DND-41 (cell line): ENCODE measurements around the gene ZSCAN26.
"Not testable (repeated sequence)": the region's sequence is repeated elsewhere in the genome, so short reads cannot be mapped to it uniquely, and the experiment has no call there.

Experiments
- ATAC-seq: fragments of 200-7000 bp; cut with Tn5 transposase; 3 replicates; pipeline ENCODE4 v1.9.1; 2021; ENCODE audit warnings: low read depth; ENCODE audit not compliant: insufficient read depth
- DNase-seq: peaks from one replicate; pipeline ENCODE4 v3.0.0-alpha.2; 2020
- H2AFZ ChIP-seq: 2 replicates; pipeline ENCODE4 v1.6.0; 2012; ENCODE audit warnings: low read depth, low read length
- H3K27ac ChIP-seq: 2 replicates; pipeline ENCODE4 v1.5.1; 2012; ENCODE audit warnings: low read length, inconsistent platforms
- H3K27me3 ChIP-seq: fragments of 200-600 bp; sonication (generic); 2 replicates; pipeline ENCODE4 v1.6.0; 2012; ENCODE audit warnings: low read length, mild to moderate bottlenecking, inconsistent platforms; ENCODE audit not compliant: insufficient read depth, poor library complexity
- H3K36me3 ChIP-seq: 2 replicates; pipeline ENCODE4 v1.5.1; 2012; ENCODE audit warnings: low read length, inconsistent platforms; ENCODE audit not compliant: insufficient read depth
- H3K4me1 ChIP-seq: 2 replicates; pipeline ENCODE4 v1.5.1; 2012; ENCODE audit warnings: mild to moderate bottlenecking, low read length; ENCODE audit not compliant: insufficient read depth
- H3K4me2 ChIP-seq: 2 replicates; pipeline ENCODE4 v1.6.0; 2012; ENCODE audit warnings: mild to moderate bottlenecking, moderate library complexity, low read length, inconsistent platforms; ENCODE audit not compliant: insufficient read depth
- H3K4me3 ChIP-seq, 2 experiments: fragments of 200-600 bp in 1 of 2; shearing (Covaris generic) in 1 of 2; 2 replicates each; pipeline ENCODE4 v1.5.1; 2012 to 2016; ENCODE audit warnings: inconsistent platforms in 2 of 2, low read length in 2 of 2, mild to moderate bottlenecking in 2 of 2, low read depth in 1 of 2, moderate library complexity in 1 of 2
- H3K79me2 ChIP-seq: 2 replicates; pipeline ENCODE4 v1.6.0; 2012; ENCODE audit warnings: low read length, inconsistent platforms; ENCODE audit not compliant: insufficient read depth
- H3K9ac ChIP-seq: 2 replicates; pipeline ENCODE4 v1.6.0; 2012; ENCODE audit warnings: low read depth, mild to moderate bottlenecking, inconsistent platforms, low read length, moderate library complexity
- H3K9me3 ChIP-seq: 2 replicates; pipeline ENCODE4 v1.5.1; 2012; ENCODE audit warnings: low read length, moderate library complexity, mild to moderate bottlenecking, inconsistent platforms; ENCODE audit not compliant: insufficient read depth, severe bottlenecking
- H4K20me1 ChIP-seq: 2 replicates; pipeline ENCODE4 v1.6.0; 2012; ENCODE audit warnings: low read length; ENCODE audit not compliant: insufficient read depth
- EZH2 ChIP-seq: IDR thresholded peaks from 3 replicates; pipeline ENCODE4 v1.6.1; 2012; ENCODE audit warnings: borderline replicate concordance, low read depth, mild to moderate bottlenecking, moderate library complexity, low read length, inconsistent platforms; ENCODE audit not compliant: severe bottlenecking
- TF ChIP-seq, protein P1 (sequence below): IDR thresholded peaks from 2 replicates; pipeline ENCODE4 v1.5.1; 2012; ENCODE audit warnings: borderline replicate concordance, low read length, moderate library complexity, mild to moderate bottlenecking; ENCODE audit not compliant: poor library complexity, severe bottlenecking; ENCODE audit errors: extremely low read depth

Gene ZSCAN26

DNA sequence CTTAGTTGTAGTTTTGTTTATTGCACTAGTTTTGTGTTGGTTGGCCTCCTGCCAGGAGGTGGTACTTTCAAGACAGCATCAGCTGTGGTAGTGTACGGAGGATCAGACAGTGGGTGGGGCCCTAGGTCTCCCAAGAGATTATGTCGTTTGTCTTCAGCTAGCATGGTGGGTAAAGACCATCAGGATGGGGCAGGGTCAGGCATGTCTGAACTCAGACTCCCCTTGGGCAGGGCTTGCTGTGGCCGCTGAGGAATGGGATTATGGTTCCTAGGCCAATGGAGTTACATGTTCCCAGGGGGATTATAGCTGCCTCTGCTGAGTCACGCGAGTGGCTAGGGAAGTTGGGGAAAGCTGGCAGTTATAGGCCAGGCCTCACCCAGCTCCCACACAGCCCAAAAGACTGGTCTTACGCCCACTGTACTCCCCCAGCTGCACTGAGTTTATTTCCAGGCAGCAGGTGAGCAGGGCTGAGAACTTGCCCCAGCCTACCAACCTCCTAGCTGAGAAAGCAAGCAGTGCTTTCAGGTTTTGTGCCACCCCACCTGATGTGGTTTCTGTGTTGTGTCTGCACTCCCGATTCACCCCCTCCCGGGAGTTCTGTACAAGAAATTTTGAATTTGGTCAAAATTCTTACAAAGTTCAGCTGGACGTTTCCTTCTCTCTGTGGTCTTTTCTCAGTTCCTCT is 44.3 kb downstream of the ZSCAN26 start:
- no peaks in the 10 kb centered on the region for H3K27me3 ChIP-seq
- no peak for TF ChIP-seq EZH2
- TF ChIP-seq, protein P1, sequence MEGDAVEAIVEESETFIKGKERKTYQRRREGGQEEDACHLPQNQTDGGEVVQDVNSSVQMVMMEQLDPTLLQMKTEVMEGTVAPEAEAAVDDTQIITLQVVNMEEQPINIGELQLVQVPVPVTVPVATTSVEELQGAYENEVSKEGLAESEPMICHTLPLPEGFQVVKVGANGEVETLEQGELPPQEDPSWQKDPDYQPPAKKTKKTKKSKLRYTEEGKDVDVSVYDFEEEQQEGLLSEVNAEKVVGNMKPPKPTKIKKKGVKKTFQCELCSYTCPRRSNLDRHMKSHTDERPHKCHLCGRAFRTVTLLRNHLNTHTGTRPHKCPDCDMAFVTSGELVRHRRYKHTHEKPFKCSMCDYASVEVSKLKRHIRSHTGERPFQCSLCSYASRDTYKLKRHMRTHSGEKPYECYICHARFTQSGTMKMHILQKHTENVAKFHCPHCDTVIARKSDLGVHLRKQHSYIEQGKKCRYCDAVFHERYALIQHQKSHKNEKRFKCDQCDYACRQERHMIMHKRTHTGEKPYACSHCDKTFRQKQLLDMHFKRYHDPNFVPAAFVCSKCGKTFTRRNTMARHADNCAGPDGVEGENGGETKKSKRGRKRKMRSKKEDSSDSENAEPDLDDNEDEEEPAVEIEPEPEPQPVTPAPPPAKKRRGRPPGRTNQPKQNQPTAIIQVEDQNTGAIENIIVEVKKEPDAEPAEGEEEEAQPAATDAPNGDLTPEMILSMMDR, result no peak
- H3K4me2 ChIP-seq, result no peak overlapping the region
- H3K9ac ChIP-seq, result no peak overlapping the region
- no peak overlapping the region for H3K4me3 ChIP-seq
- H2AFZ ChIP-seq, result no peak overlapping the region
- H3K9me3 ChIP-seq, result no peaks in the 10 kb centered on the region
- no peaks in the 10 kb centered on the region for H3K79me2 ChIP-seq
- no peak for ATAC-seq
- H4K20me1 ChIP-seq, result no peaks in the 10 kb centered on the region
- peak; percentile 12 for DNase-seq
- no peak overlapping the region for H3K27ac ChIP-seq
- H3K4me1 ChIP-seq, result no peaks in the 10 kb centered on the region
- H3K36me3 ChIP-seq, result no peaks in the 10 kb centered on the region

GRCh38 chr6:28312939-28313338 is 46.0 kb downstream of the ZSCAN26 start:
- no peak overlapping the region for H2AFZ ChIP-seq
- no peak overlapping the region for H3K4me2 ChIP-seq
- DNase-seq (no peak), ATAC-seq (no peak)
- no peaks in the 10 kb centered on the region for H3K79me2 ChIP-seq
- TF ChIP-seq, protein P1, result no peak
- no peak for TF ChIP-seq EZH2
- H3K27me3 ChIP-seq, result no peaks in the 10 kb centered on the region
- H3K36me3 ChIP-seq, result no peaks in the 10 kb centered on the region
- H4K20me1 ChIP-seq, result no peaks in the 10 kb centered on the region
- no peak overlapping the region for H3K4me3 ChIP-seq
- H3K4me1 ChIP-seq, result no peaks in the 10 kb centered on the region
- no peak overlapping the region for H3K9ac ChIP-seq
- H3K9me3 ChIP-seq, result no peaks in the 10 kb centered on the region
- no peak overlapping the region for H3K27ac ChIP-seq

- Histone ChIP-seq H3K4me2 (no peak overlapping the region), H3K27ac (no peak overlapping the region), H4K20me1 (no peaks in the 10 kb centered on the region), H3K36me3 (no peaks in the 10 kb centered on the region), H3K9ac (no peak overlapping the region), H3K9me3 (no peaks in the 10 kb centered on the region), H3K4me1 (no peaks in the 10 kb centered on the region), H2AFZ (no peak overlapping the region), H3K27me3 (no peaks in the 10 kb centered on the region), H3K4me3 (no peak overlapping the region), H3K79me2 (no peaks in the 10 kb centered on the region)
- ATAC-seq (no peak), DNase-seq (no peak)
- no peak for TF ChIP-seq EZH2
Observed at GRCh38 chr6:28315628-28316027, 48.7 kb downstream of the ZSCAN26 start.

- DNase-seq, H4K20me1 ChIP-seq, H3K9ac ChIP-seq, H3K27me3 ChIP-seq, H2AFZ ChIP-seq, H3K4me3 ChIP-seq, ATAC-seq, H3K4me2 ChIP-seq, H3K27ac ChIP-seq, H3K9me3 ChIP-seq, H3K36me3 ChIP-seq, H3K79me2 ChIP-seq, H3K4me1 ChIP-seq: not testable (repeated sequence)
Observed at GRCh38 chr6:28317866-28318265, 50.9 kb downstream of the ZSCAN26 start.
